Esophagus (tissue), 2 donors: Measurements from ENCODE around the gene IQSEC1. TPM values are rescaled to one million over a fixed set of nuclear protein-coding genes. Genes with fewer than 3 reads are reported as not detected.

Experiments used
- H3K27ac ChIP-seq, 2 donors: one replicate each; pipeline ENCODE4 v1.5.1; 2013; ENCODE audit warnings: low read depth in 2 of 2, mild to moderate bottlenecking in 2 of 2, inconsistent platforms in 1 of 2, low read length in 1 of 2, moderate library complexity in 1 of 2
- H3K27me3 ChIP-seq, 2 donors: one replicate each; pipeline ENCODE4 v1.6.1; 2013; ENCODE audit warnings: low read length in 2 of 2, control low read depth in 1 of 2, mild to moderate bottlenecking in 1 of 2; ENCODE audit not compliant: insufficient read depth in 2 of 2, control insufficient read depth in 1 of 2
- H3K36me3 ChIP-seq, 2 donors: one replicate each; pipeline ENCODE4 v1.6.1; 2013; ENCODE audit warnings: low read length in 1 of 2; ENCODE audit not compliant: control insufficient read depth in 2 of 2, insufficient read depth in 2 of 2
- H3K4me1 ChIP-seq, 2 donors: one replicate each; pipeline ENCODE4 v1.6.1; 2013; ENCODE audit warnings: low read length in 1 of 2; ENCODE audit not compliant: control insufficient read depth in 2 of 2, insufficient read depth in 2 of 2
- H3K4me3 ChIP-seq, 2 donors: one replicate each; pipeline ENCODE4 v1.5.1; 2013; ENCODE audit warnings: low read length in 2 of 2, mild to moderate bottlenecking in 2 of 2, low read depth in 1 of 2, moderate library complexity in 1 of 2
- H3K9me3 ChIP-seq, 2 donors: one replicate each; pipeline ENCODE4 v1.6.1; 2013; ENCODE audit warnings: mild to moderate bottlenecking in 2 of 2, low read depth in 1 of 2, low read length in 1 of 2, moderate library complexity in 1 of 2; ENCODE audit not compliant: control insufficient read depth in 2 of 2, insufficient read depth in 1 of 2
- WGBS, 2 donors: extraction: QIAGEN DNeasy Blood & Tissue Kit; methylation state at CpG; one replicate each; pipeline ENCODE4 v1.1.7; 2013; 5-methylcytosine and 5-hydroxymethylcytosine counted together
- polyA plus RNA-seq, 2 donors: library from polyadenylated mRNA; stranded (reverse); fragments of 200-250 nt; gene quantifications; one replicate each; pipeline ENCODE4 v1.2.3, GENCODE V29; 2013
- donor health status: healthy with polysubstance abuse.
- donor health status: Bipolar disorder and iron deficiency.

IQSEC1 gene
- polyA plus RNA-seq, 2 donors = 4.1 to 5.2 TPM

DNA sequence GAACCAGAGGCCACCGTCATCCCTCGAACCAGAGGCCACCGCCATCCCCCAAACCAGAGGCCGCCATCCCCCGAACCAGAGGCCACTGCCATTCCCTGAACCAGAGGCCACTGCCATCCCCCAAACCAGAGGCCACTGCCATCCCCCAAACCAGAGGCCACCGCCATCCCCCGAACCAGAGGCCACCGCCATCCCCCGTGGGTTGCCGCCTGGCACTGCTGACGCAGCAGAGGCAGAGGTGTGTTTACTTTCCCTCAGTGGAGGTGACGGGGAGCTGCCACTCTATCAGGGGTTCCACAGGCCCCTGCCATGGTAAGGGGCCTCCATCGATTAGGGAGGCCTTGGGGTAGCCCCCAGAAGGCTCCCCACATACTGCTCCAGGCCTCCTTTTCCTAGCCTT lies 1.5 kb downstream of the IQSEC1 start:
- H3K9me3 ChIP-seq = no peaks in the 10 kb centered on the region
- H3K4me3 ChIP-seq = no peak overlapping the region
- H3K36me3 ChIP-seq = no peaks in the 10 kb centered on the region
- H3K27me3 ChIP-seq = peaks cover 7 to 8% of the 10 kb centered on the region in 2 donors
- H3K27ac ChIP-seq = no peak overlapping the region
- H3K4me1 ChIP-seq = no peaks in the 10 kb centered on the region
- WGBS, 2 donors = 80 to 91% methylated on average over 10 to 13 of the region's 13 CpGs

DNA sequence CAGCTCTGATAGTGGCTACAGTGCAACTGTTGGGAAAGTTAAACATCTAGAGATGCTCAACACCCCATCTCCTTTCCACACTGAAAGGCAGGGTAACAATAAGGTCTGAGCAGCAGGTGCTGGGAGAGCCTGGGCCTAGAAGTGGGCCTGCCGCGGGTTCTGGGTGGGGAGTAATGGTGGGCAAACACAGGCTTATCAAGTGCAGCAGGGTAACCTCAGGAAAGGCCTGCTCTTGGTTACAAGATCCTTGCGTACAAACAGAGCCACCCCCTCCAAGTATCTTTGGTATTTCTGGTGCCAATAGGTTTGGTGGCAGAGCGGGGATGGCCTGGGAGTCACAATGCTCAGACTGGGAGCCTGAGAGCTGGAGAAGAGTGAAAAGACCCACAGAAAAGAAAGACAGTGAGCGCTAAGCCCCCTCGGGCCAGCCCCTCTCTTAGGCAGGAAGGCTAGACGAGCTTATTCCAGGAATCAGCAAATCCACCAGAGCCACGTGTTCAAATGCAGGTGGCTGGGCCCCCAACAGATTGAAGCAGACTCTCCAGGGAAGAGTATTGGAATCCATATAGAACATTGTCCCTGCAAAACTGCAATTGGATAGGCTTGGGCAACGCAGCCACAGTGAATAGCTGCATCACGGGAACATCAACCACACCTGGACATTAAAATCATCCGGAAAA lies 2.7 kb downstream of the IQSEC1 start:
- Histone ChIP-seq H3K9me3 (no peaks in the 10 kb centered on the region), H3K4me1 (no peaks in the 10 kb centered on the region), H3K36me3 (no peaks in the 10 kb centered on the region), H3K27ac (no peak overlapping the region), H3K27me3 (peaks cover 7 to 8% of the 10 kb centered on the region in 2 donors), H3K4me3 (no peak overlapping the region)
- 83 to 87% methylated on average over 10 to 11 of the region's 11 CpGs for WGBS, 2 donors

DNA sequence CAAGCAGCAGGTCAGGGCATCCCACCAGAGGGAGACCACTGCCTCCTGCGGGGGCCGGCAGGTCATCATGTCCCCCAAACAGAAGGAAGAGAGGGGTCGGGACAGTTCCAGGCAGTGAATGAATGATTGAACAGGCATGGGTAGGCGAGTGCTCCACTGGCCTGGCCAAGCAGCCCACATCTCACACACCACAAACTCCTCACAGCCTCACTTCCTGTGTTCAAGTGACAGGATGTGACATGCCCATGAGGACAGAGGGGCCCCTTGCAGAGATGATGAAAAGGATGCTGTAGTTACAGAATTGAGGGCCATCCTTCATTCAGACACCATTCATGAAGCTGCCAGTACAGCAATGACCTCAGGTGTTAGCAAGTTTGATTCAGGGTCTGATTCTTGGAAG lies 3.7 kb downstream of the IQSEC1 start:
- H3K4me1 ChIP-seq = no peaks in the 10 kb centered on the region
- WGBS, 2 donors = 87 to 90% methylated on average over 4 of the region's 4 CpGs
- H3K27me3 ChIP-seq = peaks cover 7 to 8% of the 10 kb centered on the region in 2 donors
- no peak overlapping the region for H3K4me3 ChIP-seq
- no peaks in the 10 kb centered on the region for H3K36me3 ChIP-seq
- H3K9me3 ChIP-seq = no peaks in the 10 kb centered on the region
- no peak overlapping the region for H3K27ac ChIP-seq

DNA sequence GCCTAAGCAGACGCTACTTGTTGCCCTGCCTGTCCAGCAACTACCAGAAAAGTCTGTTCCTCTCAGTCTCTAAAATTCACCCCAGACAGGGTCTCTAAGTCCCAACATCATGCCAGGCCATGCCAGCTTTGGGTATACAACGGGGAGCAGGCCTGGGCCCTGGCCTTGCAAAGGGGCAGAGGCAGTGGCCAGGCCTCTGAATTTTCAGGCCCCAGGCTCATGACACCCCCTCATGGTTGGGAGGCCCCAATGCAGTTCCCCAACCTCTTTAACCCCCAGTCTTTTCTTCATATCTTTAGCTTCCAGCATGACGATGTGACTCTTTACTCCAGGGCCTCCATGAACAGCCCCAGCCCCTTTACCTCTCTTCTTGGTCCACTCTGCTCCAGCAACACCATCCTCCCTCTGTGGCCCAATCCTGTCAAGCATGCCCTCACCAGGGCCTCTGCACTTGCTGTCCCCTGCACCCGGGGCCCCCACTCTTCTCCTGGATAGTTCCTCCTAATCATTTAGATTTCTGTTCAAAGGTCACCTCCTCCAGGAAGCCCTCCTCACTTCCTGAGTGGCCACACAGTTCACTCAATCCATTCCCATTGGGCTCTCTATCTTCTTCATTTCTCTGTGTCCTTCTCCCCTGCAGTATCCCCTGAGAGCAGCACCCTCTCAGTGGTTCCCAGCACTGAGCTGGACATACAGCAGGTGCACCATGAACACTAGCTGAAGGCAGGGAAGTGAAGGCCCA lies 4.8 kb downstream of the IQSEC1 start:
- H3K4me1 ChIP-seq = no peaks in the 10 kb centered on the region
- no peak overlapping the region for H3K27ac ChIP-seq
- H3K4me3 ChIP-seq = no peak overlapping the region
- H3K27me3 ChIP-seq = peaks cover 0 to 5% of the 10 kb centered on the region in 2 donors
- WGBS, 2 donors = 65 to 82% methylated on average over 4 of the region's 4 CpGs
- H3K9me3 ChIP-seq = no peaks in the 10 kb centered on the region
- H3K36me3 ChIP-seq = no peaks in the 10 kb centered on the region

DNA sequence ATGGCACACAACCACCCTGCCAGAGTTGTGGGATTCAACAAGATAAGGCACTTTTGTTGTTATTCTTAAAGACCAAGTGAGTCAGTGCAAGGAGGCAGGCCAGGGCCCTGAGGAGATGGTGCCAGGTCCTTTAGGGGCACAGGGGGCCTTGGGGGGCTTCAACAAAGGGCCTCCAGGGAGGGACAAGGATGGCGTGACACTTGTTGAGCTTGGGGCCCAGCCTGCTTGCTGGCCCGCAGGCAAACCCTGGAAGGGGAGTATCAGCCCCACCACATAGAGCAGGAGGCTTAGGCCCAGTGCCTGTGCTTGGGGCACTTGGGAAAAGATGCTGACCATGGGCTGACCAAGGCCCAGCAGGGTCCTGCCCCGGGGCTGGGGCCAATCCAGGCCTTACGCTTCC lies 5.5 kb downstream of the IQSEC1 start:
- Histone ChIP-seq H3K27ac (no peak overlapping the region), H3K9me3 (no peaks in the 10 kb centered on the region), H3K36me3 (no peaks in the 10 kb centered on the region), H3K4me3 (no peak overlapping the region), H3K4me1 (no peaks in the 10 kb centered on the region), H3K27me3 (no peaks in the 10 kb centered on the region)
- 96 to 98% methylated on average over 4 of the region's 4 CpGs for WGBS, 2 donors

DNA sequence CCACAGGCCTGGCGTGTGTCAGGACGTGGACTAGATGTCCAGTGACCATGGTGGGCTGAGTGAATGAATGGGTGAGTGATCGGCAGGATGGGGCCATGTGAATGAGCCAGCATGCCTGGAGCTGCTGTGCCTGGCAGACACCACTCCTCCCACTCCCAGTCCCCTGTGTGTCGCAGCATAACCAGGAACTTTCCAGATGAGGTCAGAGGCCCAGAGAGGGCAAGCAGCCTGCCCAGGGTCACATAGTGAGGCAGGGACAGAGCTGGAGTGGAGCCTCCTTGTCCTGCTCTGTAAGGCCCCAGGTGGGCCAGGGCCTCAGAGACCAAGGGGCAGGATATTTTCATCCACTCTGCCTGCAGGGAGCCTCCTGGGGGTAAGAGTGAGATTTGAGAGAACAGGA lies 6.4 kb downstream of the IQSEC1 start:
- no peak overlapping the region for H3K4me3 ChIP-seq
- WGBS, 2 donors = 73 to 83% methylated on average over 4 of the region's 4 CpGs
- H3K4me1 ChIP-seq = no peaks in the 10 kb centered on the region
- H3K9me3 ChIP-seq = no peaks in the 10 kb centered on the region
- no peaks in the 10 kb centered on the region for H3K36me3 ChIP-seq
- no peak overlapping the region for H3K27ac ChIP-seq
- H3K27me3 ChIP-seq = no peaks in the 10 kb centered on the region

DNA sequence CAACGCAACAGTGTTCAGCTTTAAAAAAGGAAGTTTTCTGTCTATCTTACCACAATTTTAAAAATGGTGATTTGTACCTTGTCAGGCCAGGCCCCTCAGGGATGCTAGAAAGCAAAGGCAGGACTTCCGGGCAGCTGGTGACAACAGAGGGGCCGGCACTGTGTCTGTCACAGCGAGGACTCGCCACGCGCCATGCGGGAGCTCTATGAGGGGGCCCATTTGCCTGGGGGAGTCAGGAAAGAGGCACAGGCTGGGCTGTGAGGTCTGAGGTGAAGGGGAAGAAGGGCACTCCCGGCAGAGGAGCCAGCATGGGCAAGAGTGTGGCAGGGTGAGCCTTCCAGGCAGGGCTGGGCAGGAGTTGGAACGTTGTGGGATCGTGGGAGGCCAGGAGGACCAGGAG lies 7.0 kb downstream of the IQSEC1 start:
- Histone ChIP-seq H3K27ac (no peak overlapping the region), H3K9me3 (no peaks in the 10 kb centered on the region), H3K36me3 (no peaks in the 10 kb centered on the region), H3K27me3 (no peaks in the 10 kb centered on the region), H3K4me1 (no peaks in the 10 kb centered on the region), H3K4me3 (no peak overlapping the region)
- 75 to 77% methylated on average over 11 of the region's 11 CpGs for WGBS, 2 donors

GRCh38 chr3:13065727-13066126 lies 7.5 kb downstream of the IQSEC1 start:
- 78 to 81% methylated on average over 4 of the region's 4 CpGs for WGBS, 2 donors
- no peaks in the 10 kb centered on the region for H3K36me3 ChIP-seq
- no peaks in the 10 kb centered on the region for H3K27me3 ChIP-seq

DNA sequence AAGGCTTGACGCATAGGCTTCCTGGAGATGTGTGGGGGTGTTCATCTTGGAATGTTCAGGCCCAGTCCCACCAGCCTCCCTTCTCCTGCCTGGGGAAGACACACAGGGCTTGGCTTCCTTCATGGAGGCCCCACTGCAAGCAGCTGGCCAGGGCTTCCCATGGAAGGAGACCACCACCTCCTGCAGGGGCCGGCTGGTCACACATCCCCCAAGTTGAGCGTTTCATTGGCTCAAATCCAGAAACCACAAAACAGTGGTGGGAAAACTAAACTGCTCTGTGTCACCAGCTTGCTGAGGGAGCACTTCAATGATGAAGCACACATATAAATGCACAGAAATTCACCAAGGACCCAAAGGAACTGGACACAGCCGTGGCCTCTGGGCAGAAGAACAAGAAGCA lies 8.3 kb downstream of the IQSEC1 start:
- 68 to 71% methylated on average over 4 of the region's 4 CpGs for WGBS, 2 donors
- no peak overlapping the region for H3K27ac ChIP-seq
- H3K36me3 ChIP-seq = no peaks in the 10 kb centered on the region
- no peaks in the 10 kb centered on the region for H3K9me3 ChIP-seq
- no peak overlapping the region for H3K4me3 ChIP-seq
- H3K4me1 ChIP-seq = no peaks in the 10 kb centered on the region
- H3K27me3 ChIP-seq = no peaks in the 10 kb centered on the region

More at GRCh38 chr3:13065727-13066126, 7.5 kb downstream of the IQSEC1 start:
- Histone ChIP-seq H3K4me1 (no peaks in the 10 kb centered on the region), H3K4me3 (no peak overlapping the region), H3K9me3 (no peaks in the 10 kb centered on the region), H3K27ac (no peak overlapping the region)
